ENCODE measurements around the gene CHI3L2.

CHI3L2 gene

GRCh38 chr1:111219557-111220286 is 7.8 kb upstream of the CHI3L2 start:
- H3K14ac ChIP-seq (ENCODE audit: low read length) = no peak overlapping the region
- no peak overlapping the region for H2BK5ac ChIP-seq (ENCODE audit: low read length)
- H3K18ac ChIP-seq (ENCODE audit: low read length) = peak overlapping the region; percentile 50
- no peak overlapping the region for H3K4ac ChIP-seq (ENCODE audit: low read length)
- H3K27me3 ChIP-seq (ENCODE audit: control insufficient read depth in 3 of 3, insufficient read depth in 3 of 3, low read depth in 1 of 3, low read length in 3 of 3) = no peaks in the 10 kb centered on the region
- WGBS, 2 donors (ENCODE audit: extremely low coverage in 2 of 2, insufficient read length in 2 of 2, insufficient replicate concordance in 1 of 2) = no CpG with 5 or more reads among the region's 5 CpGs
- H3K4me2 ChIP-seq (ENCODE audit: insufficient read depth, low read length, poor library complexity, severe bottlenecking) = peak overlapping the region; percentile 24
- H2BK120ac ChIP-seq (ENCODE audit: low read depth, low read length) = no peak overlapping the region
- peak overlapping the region; percentile 58 for H3K27ac ChIP-seq (replicated peaks; ENCODE audit: low read length)
- H3K9me3 ChIP-seq (replicated peaks in 1 of 2; ENCODE audit: control insufficient read depth in 2 of 2, insufficient read depth in 1 of 2, low read depth in 1 of 2, low read length in 2 of 2) = no peaks in the 10 kb centered on the region
- no peak overlapping the region for H2BK12ac ChIP-seq (ENCODE audit: low read length)
- H2BK15ac ChIP-seq (ENCODE audit: low read length) = no peak overlapping the region
- peaks cover 17 to 18% of the 10 kb centered on the region in 2 donors for H3K4me1 ChIP-seq (ENCODE audit: control insufficient read depth in 2 of 2, insufficient read depth in 1 of 2, low read depth in 1 of 2, low read length in 2 of 2)
- no peaks in the 10 kb centered on the region for H3K36me3 ChIP-seq (replicated peaks in 1 of 2; ENCODE audit: control insufficient read depth in 2 of 2, insufficient read depth in 2 of 2, low read length in 2 of 2)
- H3K9ac ChIP-seq (ENCODE audit: low read depth, low read length, poor library complexity) = no peak overlapping the region
- H4K8ac ChIP-seq (ENCODE audit: low read depth, low read length) = no peak overlapping the region
- H3K4me3 ChIP-seq (ENCODE audit: low read length in 2 of 2) = no peak overlapping the region
- H2AK5ac ChIP-seq (ENCODE audit: low read depth, low read length) = no peak overlapping the region
- peak; percentile 51 for DNase-seq (ENCODE audit: low spot score)
- peak overlapping the region; percentile 66 for H2AFZ ChIP-seq (ENCODE audit: low read length)
- H4K91ac ChIP-seq (ENCODE audit: low read depth, low read length, poor library complexity) = no peak overlapping the region
- no peaks in the 10 kb centered on the region for H3K79me1 ChIP-seq (ENCODE audit: low read depth, low read length)
- H3K23ac ChIP-seq (ENCODE audit: low read depth, low read length, poor library complexity) = no peak overlapping the region

DNA sequence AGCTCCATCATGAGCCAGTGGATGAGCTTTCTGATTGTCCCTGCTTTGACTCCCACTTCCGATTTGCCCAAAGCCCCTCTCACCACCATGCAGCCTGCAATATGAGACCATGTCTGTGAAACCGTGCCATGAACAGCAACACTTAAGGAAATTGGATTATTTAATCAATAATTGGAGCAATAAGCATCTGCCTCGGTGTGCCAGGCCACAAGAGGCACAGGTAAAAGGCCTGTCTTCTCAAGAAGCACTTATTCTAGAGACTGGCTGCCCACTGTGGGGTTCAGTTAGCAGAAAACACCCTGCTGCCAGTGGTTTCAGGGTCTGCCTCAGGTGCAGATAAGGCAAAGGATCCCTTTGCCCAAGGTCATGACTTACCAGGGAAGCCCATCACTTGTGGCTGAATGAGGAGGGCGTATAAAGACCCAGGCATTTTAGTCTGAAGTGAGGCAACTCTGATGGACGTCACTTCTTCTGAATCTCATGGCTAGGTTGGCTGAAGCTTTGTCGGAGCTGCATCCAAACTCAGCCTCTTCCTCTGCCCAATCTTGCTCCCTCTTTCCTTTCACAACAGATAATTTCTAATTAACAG is 7.1 kb upstream of the CHI3L2 start:
- Histone ChIP-seq H2AFZ (ENCODE audit: low read length) (peak overlapping the region; percentile 66), H4K91ac (ENCODE audit: low read depth, low read length, poor library complexity) (no peak overlapping the region), H3K27me3 (ENCODE audit: control insufficient read depth in 3 of 3, insufficient read depth in 3 of 3, low read depth in 1 of 3, low read length in 3 of 3) (no peaks in the 10 kb centered on the region), H4K8ac (ENCODE audit: low read depth, low read length) (no peak overlapping the region), H2BK5ac (ENCODE audit: low read length) (no peak overlapping the region), H2BK12ac (ENCODE audit: low read length) (no peak overlapping the region), H3K9me3 (replicated peaks in 1 of 2; ENCODE audit: control insufficient read depth in 2 of 2, insufficient read depth in 1 of 2, low read depth in 1 of 2, low read length in 2 of 2) (no peaks in the 10 kb centered on the region), H3K18ac (ENCODE audit: low read length) (no peak overlapping the region), H3K4me3 (ENCODE audit: low read length in 2 of 2) (no peak overlapping the region), H3K27ac (replicated peaks; ENCODE audit: low read length) (no peak overlapping the region), H3K23ac (ENCODE audit: low read depth, low read length, poor library complexity) (no peak overlapping the region), H3K14ac (ENCODE audit: low read length) (no peak overlapping the region), H2AK5ac (ENCODE audit: low read depth, low read length) (no peak overlapping the region), H3K4ac (ENCODE audit: low read length) (no peak overlapping the region), H2BK15ac (ENCODE audit: low read length) (no peak overlapping the region), H3K4me1 (ENCODE audit: control insufficient read depth in 2 of 2, insufficient read depth in 1 of 2, low read depth in 1 of 2, low read length in 2 of 2) (peaks cover 15 to 18% of the 10 kb centered on the region in 2 donors), H3K4me2 (ENCODE audit: insufficient read depth, low read length, poor library complexity, severe bottlenecking) (no peak overlapping the region), H2BK120ac (ENCODE audit: low read depth, low read length) (no peak overlapping the region), H3K36me3 (replicated peaks in 1 of 2; ENCODE audit: control insufficient read depth in 2 of 2, insufficient read depth in 2 of 2, low read length in 2 of 2) (no peaks in the 10 kb centered on the region), H3K9ac (ENCODE audit: low read depth, low read length, poor library complexity) (no peak overlapping the region), H3K79me1 (ENCODE audit: low read depth, low read length) (no peaks in the 10 kb centered on the region)
- DNase-seq (ENCODE audit: low spot score) = no peak
- WGBS, 2 donors (ENCODE audit: extremely low coverage in 2 of 2, insufficient read length in 2 of 2, insufficient replicate concordance in 1 of 2) = no CpG with 5 or more reads among the region's 6 CpGs

DNA sequence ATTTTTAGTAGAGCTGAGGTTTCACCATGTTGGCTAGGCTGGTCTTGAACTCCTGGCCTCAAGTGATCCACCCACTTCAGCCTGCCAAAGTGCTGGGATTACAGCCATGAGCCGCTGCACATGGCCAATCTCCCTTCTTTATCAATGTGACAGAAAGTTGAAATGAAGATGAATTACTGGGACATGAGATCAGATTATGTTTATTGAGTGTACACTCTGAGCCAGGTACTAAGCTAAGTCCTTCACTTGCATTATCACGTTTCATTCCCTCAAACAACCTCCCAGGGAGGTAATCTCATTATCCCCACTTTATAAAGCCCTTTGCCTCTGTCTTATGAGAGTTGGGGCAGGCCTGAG is 6.3 kb upstream of the CHI3L2 start:
- no peaks in the 10 kb centered on the region for H3K9me3 ChIP-seq (replicated peaks in 1 of 2; ENCODE audit: control insufficient read depth in 2 of 2, insufficient read depth in 1 of 2, low read depth in 1 of 2, low read length in 2 of 2)
- H3K27me3 ChIP-seq (ENCODE audit: control insufficient read depth in 3 of 3, insufficient read depth in 3 of 3, low read depth in 1 of 3, low read length in 3 of 3) = no peaks in the 10 kb centered on the region
- H2BK5ac ChIP-seq (ENCODE audit: low read length) = no peak overlapping the region
- H3K4ac ChIP-seq (ENCODE audit: low read length) = no peak overlapping the region
- H2AFZ ChIP-seq (ENCODE audit: low read length) = peak overlapping the region; percentile 7
- H4K8ac ChIP-seq (ENCODE audit: low read depth, low read length) = no peak overlapping the region
- no peak overlapping the region for H2BK15ac ChIP-seq (ENCODE audit: low read length)
- no peak overlapping the region for H2BK12ac ChIP-seq (ENCODE audit: low read length)
- H3K4me3 ChIP-seq (ENCODE audit: low read length in 2 of 2) = no peak overlapping the region
- no peak overlapping the region for H3K18ac ChIP-seq (ENCODE audit: low read length)
- no CpG with 5 or more reads among the region's 2 CpGs for WGBS, 2 donors (ENCODE audit: extremely low coverage in 2 of 2, insufficient read length in 2 of 2, insufficient replicate concordance in 1 of 2)
- H2BK120ac ChIP-seq (ENCODE audit: low read depth, low read length) = no peak overlapping the region
- H2AK5ac ChIP-seq (ENCODE audit: low read depth, low read length) = no peak overlapping the region
- no peak overlapping the region for H3K14ac ChIP-seq (ENCODE audit: low read length)
- DNase-seq (ENCODE audit: low spot score) = no peak
- no peak overlapping the region for H3K23ac ChIP-seq (ENCODE audit: low read depth, low read length, poor library complexity)
- H3K9ac ChIP-seq (ENCODE audit: low read depth, low read length, poor library complexity) = no peak overlapping the region
- H3K4me2 ChIP-seq (ENCODE audit: insufficient read depth, low read length, poor library complexity, severe bottlenecking) = no peak overlapping the region
- no peaks in the 10 kb centered on the region for H3K36me3 ChIP-seq (replicated peaks in 1 of 2; ENCODE audit: control insufficient read depth in 2 of 2, insufficient read depth in 2 of 2, low read length in 2 of 2)
- peaks cover 15 to 16% of the 10 kb centered on the region in 2 donors for H3K4me1 ChIP-seq (ENCODE audit: control insufficient read depth in 2 of 2, insufficient read depth in 1 of 2, low read depth in 1 of 2, low read length in 2 of 2)
- H4K91ac ChIP-seq (ENCODE audit: low read depth, low read length, poor library complexity) = no peak overlapping the region
- no peak overlapping the region for H3K27ac ChIP-seq (replicated peaks; ENCODE audit: low read length)
- no peaks in the 10 kb centered on the region for H3K79me1 ChIP-seq (ENCODE audit: low read depth, low read length)

GRCh38 chr1:111221633-111222291 is 5.8 kb upstream of the CHI3L2 start:
- Histone ChIP-seq H3K4ac (ENCODE audit: low read length) (no peak overlapping the region), H3K9me3 (replicated peaks in 1 of 2; ENCODE audit: control insufficient read depth in 2 of 2, insufficient read depth in 1 of 2, low read depth in 1 of 2, low read length in 2 of 2) (no peaks in the 10 kb centered on the region), H3K18ac (ENCODE audit: low read length) (no peak overlapping the region), H3K4me3 (ENCODE audit: low read length in 2 of 2) (no peak overlapping the region), H3K4me2 (ENCODE audit: insufficient read depth, low read length, poor library complexity, severe bottlenecking) (no peak overlapping the region), H2BK120ac (ENCODE audit: low read depth, low read length) (no peak overlapping the region), H2AFZ (ENCODE audit: low read length) (peak overlapping the region; percentile 7), H4K91ac (ENCODE audit: low read depth, low read length, poor library complexity) (no peak overlapping the region), H3K79me1 (ENCODE audit: low read depth, low read length) (no peaks in the 10 kb centered on the region), H3K27me3 (ENCODE audit: control insufficient read depth in 3 of 3, insufficient read depth in 3 of 3, low read depth in 1 of 3, low read length in 3 of 3) (no peaks in the 10 kb centered on the region), H4K8ac (ENCODE audit: low read depth, low read length) (no peak overlapping the region), H3K4me1 (ENCODE audit: control insufficient read depth in 2 of 2, insufficient read depth in 1 of 2, low read depth in 1 of 2, low read length in 2 of 2) (peaks cover 15 to 16% of the 10 kb centered on the region in 2 donors), H2BK5ac (ENCODE audit: low read length) (no peak overlapping the region), H3K23ac (ENCODE audit: low read depth, low read length, poor library complexity) (no peak overlapping the region), H3K36me3 (replicated peaks in 1 of 2; ENCODE audit: control insufficient read depth in 2 of 2, insufficient read depth in 2 of 2, low read length in 2 of 2) (no peaks in the 10 kb centered on the region), H3K9ac (ENCODE audit: low read depth, low read length, poor library complexity) (no peak overlapping the region), H3K14ac (ENCODE audit: low read length) (no peak overlapping the region), H2BK15ac (ENCODE audit: low read length) (no peak overlapping the region), H3K27ac (replicated peaks; ENCODE audit: low read length) (no peak overlapping the region), H2AK5ac (ENCODE audit: low read depth, low read length) (no peak overlapping the region), H2BK12ac (ENCODE audit: low read length) (no peak overlapping the region)
- WGBS, 2 donors (ENCODE audit: extremely low coverage in 2 of 2, insufficient read length in 2 of 2, insufficient replicate concordance in 1 of 2) = no CpG with 5 or more reads among the region's 5 CpGs
- no peak for DNase-seq (ENCODE audit: low spot score)

Measured in neuronal stem cell (in vitro differentiated cells).